ENCODE results near the gene PRSS1. TPM values are rescaled to one million over a fixed set of nuclear protein-coding genes. Genes with fewer than 3 reads are reported as not detected.

PRSS1 gene
- total RNA-seq, 1 experiment from 2014 or later = 7.3 TPM

DNA sequence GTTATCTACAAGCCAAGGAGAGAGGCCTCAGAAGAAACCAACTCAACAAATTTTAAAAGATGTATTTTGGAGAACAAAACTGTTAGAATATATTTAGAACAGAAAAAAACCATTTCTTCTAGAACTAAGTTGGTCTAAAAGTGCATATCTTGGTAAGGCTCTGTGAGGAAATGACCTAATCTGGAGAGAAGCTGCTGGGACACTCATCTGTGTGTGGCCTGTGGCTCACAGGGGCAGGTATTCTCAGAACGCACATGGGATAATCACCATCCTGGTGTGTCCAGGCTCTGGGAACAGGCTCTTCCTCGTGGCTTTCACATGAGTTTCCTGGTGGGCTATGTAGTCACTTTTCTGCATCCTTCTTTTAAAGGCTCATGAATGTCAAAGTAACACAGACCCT, 38.1 kb upstream of the PRSS1 start:
- peaks cover 2% of the 10 kb centered on the region for H3K27me3 ChIP-seq (ENCODE audit: control insufficient read depth, insufficient read depth, low read length)
- no peak overlapping the region for H3K4me3 ChIP-seq (ENCODE audit: low read depth in 2 of 2, low read length in 2 of 2)
- TF ChIP-seq, protein P1, sequence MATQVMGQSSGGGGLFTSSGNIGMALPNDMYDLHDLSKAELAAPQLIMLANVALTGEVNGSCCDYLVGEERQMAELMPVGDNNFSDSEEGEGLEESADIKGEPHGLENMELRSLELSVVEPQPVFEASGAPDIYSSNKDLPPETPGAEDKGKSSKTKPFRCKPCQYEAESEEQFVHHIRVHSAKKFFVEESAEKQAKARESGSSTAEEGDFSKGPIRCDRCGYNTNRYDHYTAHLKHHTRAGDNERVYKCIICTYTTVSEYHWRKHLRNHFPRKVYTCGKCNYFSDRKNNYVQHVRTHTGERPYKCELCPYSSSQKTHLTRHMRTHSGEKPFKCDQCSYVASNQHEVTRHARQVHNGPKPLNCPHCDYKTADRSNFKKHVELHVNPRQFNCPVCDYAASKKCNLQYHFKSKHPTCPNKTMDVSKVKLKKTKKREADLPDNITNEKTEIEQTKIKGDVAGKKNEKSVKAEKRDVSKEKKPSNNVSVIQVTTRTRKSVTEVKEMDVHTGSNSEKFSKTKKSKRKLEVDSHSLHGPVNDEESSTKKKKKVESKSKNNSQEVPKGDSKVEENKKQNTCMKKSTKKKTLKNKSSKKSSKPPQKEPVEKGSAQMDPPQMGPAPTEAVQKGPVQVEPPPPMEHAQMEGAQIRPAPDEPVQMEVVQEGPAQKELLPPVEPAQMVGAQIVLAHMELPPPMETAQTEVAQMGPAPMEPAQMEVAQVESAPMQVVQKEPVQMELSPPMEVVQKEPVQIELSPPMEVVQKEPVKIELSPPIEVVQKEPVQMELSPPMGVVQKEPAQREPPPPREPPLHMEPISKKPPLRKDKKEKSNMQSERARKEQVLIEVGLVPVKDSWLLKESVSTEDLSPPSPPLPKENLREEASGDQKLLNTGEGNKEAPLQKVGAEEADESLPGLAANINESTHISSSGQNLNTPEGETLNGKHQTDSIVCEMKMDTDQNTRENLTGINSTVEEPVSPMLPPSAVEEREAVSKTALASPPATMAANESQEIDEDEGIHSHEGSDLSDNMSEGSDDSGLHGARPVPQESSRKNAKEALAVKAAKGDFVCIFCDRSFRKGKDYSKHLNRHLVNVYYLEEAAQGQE (IDR thresholded peaks at IDR 0.05; ENCODE audit: insufficient read depth in 1 of 2, low read depth in 2 of 2, low read length in 1 of 2) = no peak
- TF ChIP-seq, protein P2, sequence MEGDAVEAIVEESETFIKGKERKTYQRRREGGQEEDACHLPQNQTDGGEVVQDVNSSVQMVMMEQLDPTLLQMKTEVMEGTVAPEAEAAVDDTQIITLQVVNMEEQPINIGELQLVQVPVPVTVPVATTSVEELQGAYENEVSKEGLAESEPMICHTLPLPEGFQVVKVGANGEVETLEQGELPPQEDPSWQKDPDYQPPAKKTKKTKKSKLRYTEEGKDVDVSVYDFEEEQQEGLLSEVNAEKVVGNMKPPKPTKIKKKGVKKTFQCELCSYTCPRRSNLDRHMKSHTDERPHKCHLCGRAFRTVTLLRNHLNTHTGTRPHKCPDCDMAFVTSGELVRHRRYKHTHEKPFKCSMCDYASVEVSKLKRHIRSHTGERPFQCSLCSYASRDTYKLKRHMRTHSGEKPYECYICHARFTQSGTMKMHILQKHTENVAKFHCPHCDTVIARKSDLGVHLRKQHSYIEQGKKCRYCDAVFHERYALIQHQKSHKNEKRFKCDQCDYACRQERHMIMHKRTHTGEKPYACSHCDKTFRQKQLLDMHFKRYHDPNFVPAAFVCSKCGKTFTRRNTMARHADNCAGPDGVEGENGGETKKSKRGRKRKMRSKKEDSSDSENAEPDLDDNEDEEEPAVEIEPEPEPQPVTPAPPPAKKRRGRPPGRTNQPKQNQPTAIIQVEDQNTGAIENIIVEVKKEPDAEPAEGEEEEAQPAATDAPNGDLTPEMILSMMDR (IDR thresholded peaks at IDR 0.05) = no peak
- TF ChIP-seq SIN3A (IDR thresholded peaks at IDR 0.05; ENCODE audit: borderline replicate concordance, insufficient read depth, low read depth, low read length) = no peak
- no peaks in the 10 kb centered on the region for H3K4me1 ChIP-seq (ENCODE audit: control insufficient read depth, insufficient read depth, low read length)
- CTCF ChIA-PET = no interaction called here
- POLR2A ChIA-PET = no interaction called here
- intact Hi-C loops (cut with micrococcal nuclease; ENCODE audit: unreplicated experiment) = loop anchor here (10.0 kb wide), 1 partner anchor 74 kb away; no protein-coding TSS in a partner anchor
- no peaks in the 10 kb centered on the region for H3K9me3 ChIP-seq (ENCODE audit: control insufficient read depth, insufficient read depth, low read depth, low read length)
- in situ Hi-C loops (cut with HindIII; ENCODE audit: low pct_unique_long_range_greater_than_20kb, low sequenced_read_pairs) = no loop called here
- ATAC-seq (no peak), DNase-seq (ENCODE audit: low read depth, low spot score) (no peak)
- BruUV-seq (replicated peaks) = no TSS peak
- H3K36me3 ChIP-seq (ENCODE audit: control insufficient read depth, insufficient read depth, low read length) = no peaks in the 10 kb centered on the region
- no peak overlapping the region for H3K27ac ChIP-seq (ENCODE audit: low read length)

DNA sequence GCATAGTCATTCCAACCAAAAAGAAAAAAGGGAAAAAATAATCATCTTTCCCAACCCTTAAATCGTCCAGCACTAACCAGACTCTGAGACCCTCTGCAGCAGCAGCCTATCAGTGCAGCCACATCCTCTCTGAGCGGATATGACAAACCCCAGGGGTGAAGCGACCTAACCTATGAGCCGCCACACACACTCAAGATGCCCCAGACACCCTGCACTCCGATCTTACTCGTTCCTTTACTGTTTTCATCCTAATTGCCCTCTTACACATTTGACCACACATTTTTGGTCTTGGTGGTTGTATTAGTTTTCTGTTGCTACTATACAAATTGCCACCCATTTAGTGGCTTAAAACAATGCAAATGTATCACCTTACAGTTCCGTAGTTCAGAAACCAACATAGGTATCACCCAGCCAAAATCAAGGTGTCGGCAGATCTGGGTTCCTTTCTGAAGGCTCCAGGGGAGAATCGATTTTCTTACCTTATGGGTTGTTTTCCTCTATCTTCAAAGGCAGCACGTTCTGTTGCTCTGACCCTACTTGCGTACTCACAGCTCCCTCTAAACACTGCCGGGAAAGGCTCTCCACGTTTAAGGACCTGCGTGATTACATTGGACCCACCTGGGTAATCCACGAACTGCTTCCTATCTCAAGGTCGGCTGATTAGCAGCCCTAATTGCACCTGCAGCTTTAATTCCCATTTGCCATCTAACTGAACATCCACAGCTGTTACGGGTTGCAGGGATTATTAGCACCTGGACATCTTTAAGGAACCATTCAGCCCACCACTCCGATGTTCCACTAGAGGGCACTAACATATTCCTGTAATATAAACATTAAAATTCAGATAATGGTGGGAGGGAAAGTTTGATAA, 37.3 kb upstream of the PRSS1 start:
- no peaks in the 10 kb centered on the region for H3K4me1 ChIP-seq (ENCODE audit: control insufficient read depth, insufficient read depth, low read length)
- no peaks in the 10 kb centered on the region for H3K36me3 ChIP-seq (ENCODE audit: control insufficient read depth, insufficient read depth, low read length)
- DNase-seq (ENCODE audit: low read depth, low spot score) (peak; percentile 12), ATAC-seq (no peak)
- BruUV-seq (replicated peaks) = no TSS peak
- no peak overlapping the region for H3K27ac ChIP-seq (ENCODE audit: low read length)
- H3K4me3 ChIP-seq (ENCODE audit: low read depth in 2 of 2, low read length in 2 of 2) = no peak overlapping the region
- no peak for TF ChIP-seq SIN3A (IDR thresholded peaks at IDR 0.05; ENCODE audit: borderline replicate concordance, insufficient read depth, low read depth, low read length)
- TF ChIP-seq, protein P2 (IDR thresholded peaks at IDR 0.05) = peak; percentile 78
- peaks cover 2% of the 10 kb centered on the region for H3K27me3 ChIP-seq (ENCODE audit: control insufficient read depth, insufficient read depth, low read length)
- no peaks in the 10 kb centered on the region for H3K9me3 ChIP-seq (ENCODE audit: control insufficient read depth, insufficient read depth, low read depth, low read length)
- ChIA-PET POLR2A (no interaction called here), CTCF (interaction anchor here (0.6 kb wide), 2 partner anchors 71 to 99 kb away, joined by 3 to 4 read pairs; no protein-coding TSS in a partner anchor)
- in situ Hi-C loops (cut with HindIII; ENCODE audit: low pct_unique_long_range_greater_than_20kb, low sequenced_read_pairs) (no loop called here), intact Hi-C loops (cut with micrococcal nuclease; ENCODE audit: unreplicated experiment) (loop anchor here (10.0 kb wide), 1 partner anchor 73 kb away; no protein-coding TSS in a partner anchor)

Measured in Panc1 (cell line).